CD4-positive, CD25-positive, alpha-beta regulatory T cell (primary cell): ENCODE data around the gene UBE2V1. TPM values are rescaled to one million over a fixed set of nuclear protein-coding genes. Genes with fewer than 3 reads are reported as not detected.

Source experiments
- ATAC-seq, 2 donors: fragments of 150-1000 bp; cut with Tn5 transposase; one replicate each; pipeline ENCODE4 v1.10.0; 2021; ENCODE audit warnings: low read depth in 2 of 2, moderate number of reproducible peaks in 2 of 2, moderate library complexity in 1 of 2
- DNase-seq, 3 donors: peaks; one replicate each; pipeline versions ENCODE4 v3.0.0 to v3.0.0-alpha.2; 2012 to 2022; ENCODE audit warnings: mixed read lengths in 1 of 3
- H3K27ac ChIP-seq: one replicate; pipeline ENCODE4 v1.7.0; 2013; ENCODE audit warnings: mild to moderate bottlenecking, low read length; ENCODE audit not compliant: insufficient read depth, poor library complexity, severe bottlenecking
- H3K27me3 ChIP-seq: one replicate; pipeline ENCODE4 v1.7.0; 2013; ENCODE audit warnings: low read length; ENCODE audit not compliant: control insufficient read depth, insufficient read depth
- H3K36me3 ChIP-seq: one replicate; pipeline ENCODE4 v1.7.0; 2013; ENCODE audit warnings: mild to moderate bottlenecking, low read length, moderate library complexity; ENCODE audit not compliant: control insufficient read depth, insufficient read depth
- H3K4me1 ChIP-seq: 2 replicates; pipeline ENCODE4 v1.7.0; 2013; ENCODE audit warnings: mild to moderate bottlenecking, low read length; ENCODE audit not compliant: insufficient read depth, control insufficient read depth, poor library complexity, severe bottlenecking
- H3K4me3 ChIP-seq: one replicate; pipeline ENCODE4 v1.7.0; 2013; ENCODE audit warnings: low read depth, mild to moderate bottlenecking, low read length, moderate library complexity
- H3K9me3 ChIP-seq, 2 experiments: 1 replicate in 1 of 2; 2 replicates in 1 of 2; pipeline ENCODE4 v1.7.0; 2013; ENCODE audit warnings: low read length in 2 of 2, mild to moderate bottlenecking in 1 of 2, moderate library complexity in 1 of 2; ENCODE audit not compliant: control insufficient read depth in 2 of 2
- H3K27ac Mint-ChIP-seq, 3 donors: one replicate each; pipeline ENCODE4 v1.8.0; 2020 to 2022; ENCODE audit warnings: mild to moderate bottlenecking in 3 of 3, mixed read lengths in 3 of 3, moderate library complexity in 2 of 3
- H3K27me3 Mint-ChIP-seq: one replicate; pipeline ENCODE4 v1.8.0; 2022; ENCODE audit warnings: mild to moderate bottlenecking, mixed read lengths
- H3K36me3 Mint-ChIP-seq: one replicate; pipeline ENCODE4 v1.8.0; 2020; ENCODE audit warnings: mixed read lengths
- H3K4me1 Mint-ChIP-seq, 4 donors: one replicate each; pipeline ENCODE4 v1.8.0; 2020 to 2022; ENCODE audit warnings: mixed read lengths in 4 of 4, mild to moderate bottlenecking in 1 of 4
- H3K4me3 Mint-ChIP-seq, 4 donors: one replicate each; pipeline ENCODE4 v1.8.0; 2020 to 2022; ENCODE audit warnings: mild to moderate bottlenecking in 4 of 4, mixed read lengths in 4 of 4, moderate library complexity in 3 of 4
- H3K9me3 Mint-ChIP-seq, 7 donors: one replicate each; pipeline ENCODE4 v1.8.0; 2020 to 2022; ENCODE audit warnings: mixed read lengths in 7 of 7, mild to moderate bottlenecking in 3 of 7, moderate library complexity in 2 of 7
- polyA plus RNA-seq, 4 donors: library from polyadenylated mRNA; unstranded; fragments of 300-500 nt; fragmentation: Illumina TruSeq; gene quantifications; one replicate each; pipeline ENCODE4 v1.2.3, GENCODE V29; 2021
- total RNA-seq: library from RNA; stranded (reverse); gene quantifications from one replicate; pipeline ENCODE4 v1.2.3, GENCODE V29; 2022

The UBE2V1 gene
- total and polyA plus RNA-seq, 5 donors from 2014 or later = 115 to 130 (median 124) TPM

- Histone ChIP-seq H3K9me3 (no peaks in the 10 kb centered on the region), H3K4me3 (no peak overlapping the region), H3K27me3 (no peaks in the 10 kb centered on the region), H3K27ac (no peak overlapping the region), H3K36me3 (no peaks in the 10 kb centered on the region), H3K4me1 (no peaks in the 10 kb centered on the region)
- no peak for DNase-seq
- Mint-ChIP-seq H3K4me3 (no peak overlapping the region), H3K36me3 (no peaks in the 10 kb centered on the region), H3K27ac (no peak overlapping the region), H3K27me3 (no peaks in the 10 kb centered on the region), H3K4me1 (no peaks in the 10 kb centered on the region), H3K9me3 (no peaks in the 10 kb centered on the region)
- ATAC-seq = no peak
Observed at GRCh38 chr20:50062006-50062838, 50.7 kb downstream of the UBE2V1 start.

- Histone ChIP-seq H3K27me3 (no peaks in the 10 kb centered on the region), H3K4me3 (no peak overlapping the region), H3K4me1 (no peaks in the 10 kb centered on the region), H3K27ac (no peak overlapping the region), H3K9me3 (no peaks in the 10 kb centered on the region), H3K36me3 (no peaks in the 10 kb centered on the region)
- H3K27ac Mint-ChIP-seq = no peak overlapping the region
- ATAC-seq (no peak), DNase-seq (no peak)
- no peaks in the 10 kb centered on the region for H3K27me3 Mint-ChIP-seq
- H3K9me3 Mint-ChIP-seq = no peaks in the 10 kb centered on the region
- H3K36me3 Mint-ChIP-seq = no peaks in the 10 kb centered on the region
- H3K4me3 Mint-ChIP-seq = peak overlapping the region in 1 of 4 donors; percentile 10
- H3K4me1 Mint-ChIP-seq = no peaks in the 10 kb centered on the region
Observed at GRCh38 chr20:50061151-50062005, 51.6 kb downstream of the UBE2V1 start.

- no peaks in the 10 kb centered on the region for H3K9me3 Mint-ChIP-seq
Observed at GRCh38 chr20:50058662-50059402, 54.1 kb downstream of the UBE2V1 start.

GRCh38 chr20:50057714-50058053 lies 55.3 kb downstream of the UBE2V1 start:
- H3K4me3 Mint-ChIP-seq = no peak overlapping the region

More at GRCh38 chr20:50058662-50059402, 54.1 kb downstream of the UBE2V1 start:
- Histone ChIP-seq H3K4me3 (no peak overlapping the region), H3K9me3 (no peaks in the 10 kb centered on the region), H3K27ac (no peak overlapping the region), H3K27me3 (no peaks in the 10 kb centered on the region), H3K4me1 (no peaks in the 10 kb centered on the region), H3K36me3 (no peaks in the 10 kb centered on the region)
- peaks cover under 1% of the 10 kb centered on the region for H3K27me3 Mint-ChIP-seq
- H3K4me3 Mint-ChIP-seq = no peak overlapping the region
- ATAC-seq = no peak
- H3K36me3 Mint-ChIP-seq = no peaks in the 10 kb centered on the region
- no peak overlapping the region for H3K27ac Mint-ChIP-seq
- no peak for DNase-seq
- H3K4me1 Mint-ChIP-seq = no peaks in the 10 kb centered on the region

GRCh38 chr20:50056951-50057713 lies 55.8 kb downstream of the UBE2V1 start:
- DNase-seq (no peak), ATAC-seq (no peak)
- Mint-ChIP-seq H3K4me1 (peaks cover 0 to 2% (median under 1%) of the 10 kb centered on the region in 4 donors), H3K27ac (no peak overlapping the region), H3K27me3 (peaks cover 4% of the 10 kb centered on the region), H3K36me3 (no peaks in the 10 kb centered on the region), H3K4me3 (no peak overlapping the region), H3K9me3 (no peaks in the 10 kb centered on the region)
- Histone ChIP-seq H3K27me3 (no peaks in the 10 kb centered on the region), H3K9me3 (no peaks in the 10 kb centered on the region), H3K27ac (no peak overlapping the region), H3K4me3 (no peak overlapping the region), H3K36me3 (no peaks in the 10 kb centered on the region), H3K4me1 (no peaks in the 10 kb centered on the region)

More at GRCh38 chr20:50057714-50058053, 55.3 kb downstream of the UBE2V1 start:
- no peak overlapping the region for H3K27ac ChIP-seq
- no peak overlapping the region for H3K27ac Mint-ChIP-seq
- no peaks in the 10 kb centered on the region for H3K9me3 ChIP-seq
- H3K4me1 ChIP-seq = no peaks in the 10 kb centered on the region
- DNase-seq (no peak), ATAC-seq (no peak)
- no peaks in the 10 kb centered on the region for H3K36me3 ChIP-seq
- no peaks in the 10 kb centered on the region for H3K36me3 Mint-ChIP-seq
- no peak overlapping the region for H3K4me3 ChIP-seq
- no peaks in the 10 kb centered on the region for H3K27me3 ChIP-seq
- no peaks in the 10 kb centered on the region for H3K4me1 Mint-ChIP-seq
- H3K27me3 Mint-ChIP-seq = peaks cover 4% of the 10 kb centered on the region
- H3K9me3 Mint-ChIP-seq = no peaks in the 10 kb centered on the region

DNA sequence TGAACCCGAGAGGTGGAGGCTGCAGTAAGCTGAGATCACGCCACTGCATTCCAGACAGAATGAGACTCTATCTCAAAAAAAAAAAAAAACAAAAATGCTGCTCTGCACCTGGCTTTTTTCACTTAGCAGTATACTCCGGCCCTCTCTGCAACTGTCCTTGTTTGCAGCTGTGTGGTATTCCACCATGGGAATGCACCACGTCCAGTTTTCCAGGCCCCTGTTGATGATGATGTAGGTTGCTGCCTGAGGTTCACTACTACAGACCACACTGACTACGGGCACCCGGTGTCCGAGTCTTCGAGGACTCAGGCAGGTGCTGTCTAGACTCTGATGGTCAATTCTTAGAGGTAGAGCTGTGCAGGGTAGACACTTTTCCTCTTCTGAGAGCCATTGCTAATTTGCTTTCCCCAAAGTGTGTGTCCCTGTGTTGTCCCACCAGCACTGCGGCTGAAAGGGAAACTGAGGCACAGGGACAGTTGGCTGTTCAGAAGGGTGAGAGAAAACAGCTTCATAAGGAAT lies 56.5 kb downstream of the UBE2V1 start:
- H3K27me3 ChIP-seq = no peaks in the 10 kb centered on the region
- no peaks in the 10 kb centered on the region for H3K4me1 ChIP-seq
- no peak overlapping the region for H3K4me3 Mint-ChIP-seq
- H3K27ac ChIP-seq = no peak overlapping the region
- H3K4me1 Mint-ChIP-seq = peaks cover 0 to 2% (median under 1%) of the 10 kb centered on the region in 4 donors
- DNase-seq (no peak), ATAC-seq (no peak)
- no peaks in the 10 kb centered on the region for H3K36me3 Mint-ChIP-seq
- no peaks in the 10 kb centered on the region for H3K9me3 Mint-ChIP-seq
- H3K36me3 ChIP-seq = no peaks in the 10 kb centered on the region
- peaks cover 4% of the 10 kb centered on the region for H3K27me3 Mint-ChIP-seq
- H3K9me3 ChIP-seq = no peaks in the 10 kb centered on the region
- no peak overlapping the region for H3K27ac Mint-ChIP-seq
- no peak overlapping the region for H3K4me3 ChIP-seq
